HUES48 (cell line): Measurements from ENCODE around the gene DPPA3.

ENCODE experiments used
- H3K27ac ChIP-seq: one replicate; pipeline ENCODE4 v1.7.0; 2013; ENCODE audit warnings: low read depth, low read length, inconsistent platforms
- H3K27me3 ChIP-seq: 2 replicates; pipeline ENCODE4 v1.6.1; 2013; ENCODE audit warnings: mild to moderate bottlenecking, low read length; ENCODE audit not compliant: control insufficient read depth, insufficient read depth
- H3K36me3 ChIP-seq: 2 replicates; pipeline ENCODE4 v1.6.1; 2013; ENCODE audit warnings: low read length; ENCODE audit not compliant: control insufficient read depth, insufficient read depth
- H3K4me1 ChIP-seq: 2 replicates; pipeline ENCODE4 v1.6.1; 2013; ENCODE audit warnings: mild to moderate bottlenecking, low read length; ENCODE audit not compliant: control insufficient read depth, insufficient read depth
- H3K4me3 ChIP-seq: 2 replicates; pipeline ENCODE4 v1.5.1; 2013; ENCODE audit warnings: mild to moderate bottlenecking, low read depth, low read length
- H3K9ac ChIP-seq: 2 replicates; pipeline ENCODE4 v1.6.1; 2013; ENCODE audit warnings: mild to moderate bottlenecking, low read depth, low read length, moderate library complexity
- H3K9me3 ChIP-seq: 2 replicates; pipeline ENCODE4 v1.6.1; 2013; ENCODE audit warnings: low read length; ENCODE audit not compliant: control insufficient read depth, insufficient read depth

Gene DPPA3

GRCh38 chr12:7758766-7759140 is 47.5 kb downstream of the DPPA3 start:
- peak overlapping the region; percentile 81 for H3K27ac ChIP-seq
- H3K4me3 ChIP-seq = 0 out of 2 replicates have a peak overlapping the region, but pooled peaks have one; percentile 22
- no peaks in the 10 kb centered on the region for H3K9me3 ChIP-seq
- no peaks in the 10 kb centered on the region for H3K27me3 ChIP-seq
- H3K4me1 ChIP-seq = peaks cover 6% of the 10 kb centered on the region; the same call in 1 of the 2 replicates
- H3K9ac ChIP-seq = no peak overlapping the region
- no peaks in the 10 kb centered on the region for H3K36me3 ChIP-seq
